ENCODE measurements around the gene STYXL2. TPM values are rescaled to one million over a fixed set of nuclear protein-coding genes. Genes with fewer than 3 reads are reported as not detected.

Gene STYXL2
- polyA plus RNA-seq (2013, experiment 1 of 2; ENCODE audit: insufficient read length) = 0.51 TPM
- polyA plus RNA-seq (2013, experiment 2 of 2; ENCODE audit: insufficient read length) = 3.2 TPM

GRCh38 chr1:167093846-167094516 is at the start of gene STYXL2:
Gene STYXL2, plus strand, starts transcription at chr1:167094075. Its CDS starts 775 bp downstream, at chr1:167094850.
- DNase-seq = no peak

- DNase-seq = no peak
Observed at GRCh38 chr1:167051907-167052306, 42.0 kb upstream of the STYXL2 start.

GRCh38 chr1:167052389-167052788 is 41.5 kb upstream of the STYXL2 start:
- DNase-seq = no peak

GRCh38 chr1:167054531-167054930 is 39.3 kb upstream of the STYXL2 start:
- no peak for DNase-seq

GRCh38 chr1:167054946-167055630 is 38.8 kb upstream of the STYXL2 start:
- DNase-seq = no peak

- DNase-seq = no peak
Observed at GRCh38 chr1:167056529-167057231, 37.2 kb upstream of the STYXL2 start.

GRCh38 chr1:167057241-167057688 is 36.6 kb upstream of the STYXL2 start:
- no peak for DNase-seq

- DNase-seq = peak; percentile 54
Observed at GRCh38 chr1:167059045-167059808, 34.6 kb upstream of the STYXL2 start.

GRCh38 chr1:167059809-167060107 is 34.1 kb upstream of the STYXL2 start:
- DNase-seq = no peak

GRCh38 chr1:167060141-167061072 is 33.5 kb upstream of the STYXL2 start:
- DNase-seq = no peak

GRCh38 chr1:167061073-167061464 is 32.8 kb upstream of the STYXL2 start:
- no peak for DNase-seq

- no peak for DNase-seq
Observed at GRCh38 chr1:167064621-167065020, 29.3 kb upstream of the STYXL2 start.

GRCh38 chr1:167065471-167065870 is 28.4 kb upstream of the STYXL2 start:
- DNase-seq = no peak

GRCh38 chr1:167066333-167067122 is 27.3 kb upstream of the STYXL2 start:
- peak; percentile 50 for DNase-seq

- DNase-seq = no peak
Observed at GRCh38 chr1:167067904-167068303, 26.0 kb upstream of the STYXL2 start.

GRCh38 chr1:167068761-167069160 is 25.1 kb upstream of the STYXL2 start:
- no peak for DNase-seq

GRCh38 chr1:167071286-167071685 is 22.6 kb upstream of the STYXL2 start:
- no peak for DNase-seq

- DNase-seq = no peak
Observed at GRCh38 chr1:167076136-167076710, 17.7 kb upstream of the STYXL2 start.

- DNase-seq = no peak
Observed at GRCh38 chr1:167077128-167077867, 16.6 kb upstream of the STYXL2 start.

GRCh38 chr1:167077868-167078210 is 16.0 kb upstream of the STYXL2 start:
- DNase-seq = no peak

Data from fibroblast of skin of scalp (primary cell).